IMR-90 (cell line): ENCODE results near the gene TBPL2. TPM values are rescaled to one million over a fixed set of nuclear protein-coding genes. Genes with fewer than 3 reads are reported as not detected.

Experiments
- ATAC-seq: fragments of 200-7000 bp; cut with Tn5 transposase; 2 replicates; pipeline ENCODE4 v1.9.1; 2020; ENCODE audit warnings: low read depth, mild to moderate bottlenecking, moderate library complexity
- BruUV-seq: library from RNA; stranded (reverse); fragments of 400-500 nt; replicated peaks from 2 replicates; lab custom pipeline; 2021; lab: Mats Ljungman, UMichigan
- CTCF ChIA-PET: fragments of 300-600 bp; formaldehyde crosslinking; extraction: SDS; loops from one replicate; lab custom pipeline; 2021; ENCODE audit warnings: antibody characterized with exemption; lab: Yijun Ruan, JAX
- POLR2A ChIA-PET: fragments of 300-600 bp; sonication (Branson Sonifier 250); formaldehyde crosslinking; loops from one replicate; lab custom pipeline; 2022; ENCODE audit warnings: antibody characterized with exemption; ENCODE audit not compliant: unreplicated experiment; lab: Charles Lee
- DNase-seq: peaks from one replicate; pipeline ENCODE4 v3.0.0; 2013
- H2AFZ ChIP-seq: replicated peaks from 2 replicates; pipeline ENCODE3; 2013; ENCODE audit warnings: low read length, mild to moderate bottlenecking; ENCODE audit not compliant: poor library complexity
- H2AK5ac ChIP-seq: 2 replicates; pipeline ENCODE4 v1.6.1; 2013; ENCODE audit warnings: low read depth, low read length, inconsistent platforms
- H2AK9ac ChIP-seq: replicated peaks from 2 replicates; pipeline ENCODE3; 2013; ENCODE audit warnings: mild to moderate bottlenecking, low read depth, low read length, moderate library complexity; ENCODE audit not compliant: poor library complexity
- H2BK120ac ChIP-seq: 2 replicates; pipeline ENCODE4 v1.6.1; 2013; ENCODE audit warnings: low read depth, low read length, inconsistent platforms
- H2BK15ac ChIP-seq: 3 replicates; pipeline ENCODE4 v1.6.1; 2013; ENCODE audit warnings: low read depth, low read length, inconsistent platforms
- H2BK20ac ChIP-seq: 2 replicates; pipeline ENCODE4 v1.6.1; 2013; ENCODE audit warnings: low read depth, mild to moderate bottlenecking, inconsistent platforms, low read length, moderate library complexity
- H2BK5ac ChIP-seq: 2 replicates; pipeline ENCODE4 v1.6.1; 2013; ENCODE audit warnings: mild to moderate bottlenecking, low read depth, low read length, inconsistent platforms; ENCODE audit not compliant: poor library complexity, severe bottlenecking
- H3K14ac ChIP-seq: replicated peaks from 2 replicates; pipeline ENCODE4 v1.6.1; 2013; ENCODE audit warnings: low read depth, low read length, inconsistent platforms
- H3K18ac ChIP-seq: 2 replicates; pipeline ENCODE4 v1.6.1; 2013; ENCODE audit warnings: low read depth, low read length, control low read depth
- H3K23ac ChIP-seq: 2 replicates; pipeline ENCODE4 v1.6.1; 2013; ENCODE audit warnings: low read depth, low read length, inconsistent platforms
- H3K27ac ChIP-seq: 2 replicates; pipeline ENCODE4 v1.5.1; 2013; ENCODE audit warnings: mild to moderate bottlenecking, control low read depth, low read length; ENCODE audit not compliant: insufficient read depth
- H3K27me3 ChIP-seq: 2 replicates; pipeline ENCODE4 v1.6.1; 2013; ENCODE audit warnings: low read length; ENCODE audit not compliant: control insufficient read depth, insufficient read depth
- H3K36me3 ChIP-seq: 2 replicates; pipeline ENCODE4 v1.6.1; 2013; ENCODE audit warnings: low read length, mixed read lengths; ENCODE audit not compliant: control insufficient read depth, insufficient read depth
- H3K4ac ChIP-seq: 2 replicates; pipeline ENCODE4 v1.6.1; 2013; ENCODE audit warnings: low read depth, low read length, inconsistent platforms
- H3K4me1 ChIP-seq: 2 replicates; pipeline ENCODE4 v1.6.1; 2013; ENCODE audit warnings: low read length, mixed read lengths; ENCODE audit not compliant: control insufficient read depth, insufficient read depth
- H3K4me2 ChIP-seq: 2 replicates; pipeline ENCODE4 v1.6.1; 2013; ENCODE audit warnings: low read depth, mild to moderate bottlenecking, control low read depth, low read length, moderate library complexity
- H3K4me3 ChIP-seq: 2 replicates; pipeline ENCODE4 v1.5.1; 2013; ENCODE audit warnings: low read depth, mild to moderate bottlenecking, control low read depth, low read length, moderate library complexity; ENCODE audit not compliant: insufficient read depth
- H3K56ac ChIP-seq: 2 replicates; pipeline ENCODE4 v1.6.1; 2013; ENCODE audit warnings: low read length, inconsistent platforms; ENCODE audit not compliant: insufficient read depth; ENCODE audit errors: extremely low read depth
- H3K79me1 ChIP-seq, 2 experiments: 2 replicates each; pipeline ENCODE4 v1.6.1; 2013; ENCODE audit warnings: low read length in 2 of 2, inconsistent platforms in 1 of 2, low read depth in 1 of 2
- H3K9ac ChIP-seq: 2 replicates; pipeline ENCODE4 v1.6.1; 2013; ENCODE audit warnings: low read depth, low read length, control low read depth
- H3K9me1 ChIP-seq: 2 replicates; pipeline ENCODE4 v1.6.1; 2013; ENCODE audit warnings: low read length, inconsistent platforms; ENCODE audit not compliant: insufficient read depth
- H3K9me3 ChIP-seq: 2 replicates; pipeline ENCODE4 v1.6.1; 2013; ENCODE audit warnings: low read length; ENCODE audit not compliant: control insufficient read depth, insufficient read depth
- H4K20me1 ChIP-seq: 2 replicates; pipeline ENCODE4 v1.6.1; 2013; ENCODE audit warnings: low read length, inconsistent platforms; ENCODE audit not compliant: insufficient read depth
- H4K5ac ChIP-seq: 2 replicates; pipeline ENCODE4 v1.6.1; 2013; ENCODE audit warnings: mild to moderate bottlenecking, low read depth, low read length, control low read depth
- H4K8ac ChIP-seq, 2 experiments: 2 replicates each; pipeline ENCODE4 v1.6.1; 2013; ENCODE audit warnings: low read depth in 2 of 2, low read length in 2 of 2, control low read depth in 1 of 2, inconsistent platforms in 1 of 2
- H4K91ac ChIP-seq: 2 replicates; pipeline ENCODE4 v1.6.1; 2013; ENCODE audit warnings: low read depth, low read length, inconsistent platforms; ENCODE audit not compliant: insufficient read depth
- BHLHE40 ChIP-seq: fragments of 150-350 bp; IDR thresholded peaks from 2 replicates; pipeline ENCODE4 v1.6.1; 2016; ENCODE audit warnings: mild to moderate bottlenecking, low read depth, low read length
- CHD1 ChIP-seq: IDR thresholded peaks from 2 replicates; pipeline ENCODE4 v1.6.1; 2012; ENCODE audit warnings: low read depth, low read length, improper control_type of control experiment
- ELK1 ChIP-seq: fragments of 150-350 bp; IDR thresholded peaks from 2 replicates; pipeline ENCODE4 v1.6.1; 2016; ENCODE audit warnings: low read depth, mild to moderate bottlenecking, low read length, moderate library complexity, borderline replicate concordance
- FOS ChIP-seq: fragments of 150-350 bp; IDR thresholded peaks from 2 replicates; pipeline ENCODE4 v1.6.1; 2016; ENCODE audit warnings: low read depth, low read length
- MAFK ChIP-seq: IDR thresholded peaks from 2 replicates; pipeline ENCODE4 v1.6.1; 2012; ENCODE audit warnings: low read depth, low read length, improper control_type of control experiment
- MAZ ChIP-seq: IDR thresholded peaks from 2 replicates; pipeline ENCODE4 v1.6.1; 2012; ENCODE audit warnings: low read depth, mild to moderate bottlenecking, low read length, improper control_type of control experiment, moderate library complexity, borderline replicate concordance
- NFE2L2 ChIP-seq: fragments of 150-350 bp; IDR thresholded peaks from 2 replicates; pipeline ENCODE4 v1.6.1; 2016; ENCODE audit warnings: low read depth, mild to moderate bottlenecking, low read length
- POLR2A ChIP-seq: IDR thresholded peaks from 2 replicates; pipeline ENCODE4 v1.6.1; 2012; ENCODE audit warnings: mild to moderate bottlenecking, low read depth, low read length
- RFX5 ChIP-seq: IDR thresholded peaks from 2 replicates; pipeline ENCODE4 v1.8.0; 2012; ENCODE audit warnings: low read depth, mild to moderate bottlenecking, low read length, moderate library complexity
- SMC3 ChIP-seq: fragments of 150-350 bp; IDR thresholded peaks from 2 replicates; pipeline ENCODE4 v1.6.1; 2016; ENCODE audit warnings: low read depth, mild to moderate bottlenecking, antibody characterized with exemption, low read length, moderate library complexity
- WGBS, 2 experiments: methylation state at CpG; one replicate each; pipeline versions ENCODE4 v1.1.5 to v1.1.7; 2013; ENCODE audit warnings: missing lambda C conversion rate in 2 of 2; ENCODE audit not compliant: insufficient read length in 1 of 2; ENCODE audit errors: extremely low coverage in 2 of 2; 5-methylcytosine and 5-hydroxymethylcytosine counted together
- dilution Hi-C: fragments of 300-500 bp; cut with HindIII; formaldehyde crosslinking; loops from one replicate; pipeline ENCODE4 v1.14.3; 2018; ENCODE audit warnings: low sequenced_read_pairs; ENCODE audit not compliant: unreplicated experiment
- in situ Hi-C: fragments of 300-500 bp; cut with MboI; formaldehyde crosslinking; loops from 3 replicates; pipeline ENCODE4 v1.14.3; 2019; ENCODE audit warnings: low sequenced_read_pairs, inconsistent platforms, mixed read lengths
- intact Hi-C: fragments of 100-400 bp; cut with micrococcal nuclease; formaldehyde crosslinking; loops from 2 replicates; pipeline ENCODE4 v1.10.0; 2022
- polyA plus RNA-seq, 3 experiments: library from polyadenylated mRNA; depleted of rRNA; stranded (reverse); fragments of >200 nt; gene quantifications; 2 replicates each; pipeline ENCODE4 v1.2.3, GENCODE V29; 2012; ENCODE audit warnings: low replicate concordance in 1 of 3
- total RNA-seq: library from RNA; depleted of rRNA; stranded (reverse); fragments of >200 nt; gene quantifications from 2 replicates; pipeline ENCODE4 v1.2.3, GENCODE V29; 2012

The TBPL2 gene
- total and polyA plus RNA-seq, 2 of the 4 experiments (the other 2 are of a cell fraction): not detected

- Histone ChIP-seq H2BK120ac (no peak overlapping the region), H3K27ac (no peak overlapping the region), H3K4ac (no peak overlapping the region), H3K18ac (no peak overlapping the region), H3K4me1 (no peaks in the 10 kb centered on the region), H2AFZ (no peak overlapping the region), H3K56ac (no peak overlapping the region), H3K4me3 (no peak overlapping the region), H2BK5ac (no peak overlapping the region), H3K9me1 (no peaks in the 10 kb centered on the region), H3K9ac (no peak overlapping the region), H3K14ac (no peak overlapping the region), H4K5ac (no peak overlapping the region), H3K23ac (no peak overlapping the region), H3K9me3 (no peaks in the 10 kb centered on the region), H2AK5ac (no peak overlapping the region), H4K8ac (no peak overlapping the region), H2BK15ac (no peak overlapping the region), H2AK9ac (no peak overlapping the region), H4K20me1 (no peaks in the 10 kb centered on the region), H2BK20ac (no peak overlapping the region), H3K79me1 (no peaks in the 10 kb centered on the region), H3K27me3 (peaks cover 9% of the 10 kb centered on the region), H3K4me2 (no peak overlapping the region), H4K91ac (no peak overlapping the region), H3K36me3 (no peaks in the 10 kb centered on the region)
- POLR2A ChIA-PET: no interaction called here
- DNase-seq (no peak), ATAC-seq (no peak)
- no CpG with 5 or more reads among the region's 4 CpGs for WGBS, 2 experiments
- in situ Hi-C loops: loop anchor here (25.0 kb wide), 1 partner anchor 910 kb away; no protein-coding TSS in a partner anchor
- intact Hi-C loops: no loop called here
- CTCF ChIA-PET: no interaction called here
- TF ChIP-seq SMC3 (no peak), BHLHE40 (no peak), POLR2A (no peak), ELK1 (no peak), MAZ (no peak), NFE2L2 (no peak), FOS (no peak), RFX5 (no peak), CHD1 (no peak), MAFK (no peak)
- BruUV-seq: no TSS peak
- dilution Hi-C loops: no loop called here
Observed at GRCh38 chr14:55426891-55427290, 13.5 kb downstream of the TBPL2 start.
